Measurements from ENCODE around the gene ATP6V0D1.
"Not testable (repeated sequence)": the region's sequence is repeated elsewhere in the genome, so short reads cannot be mapped to it uniquely, and the experiment has no call there.

The ATP6V0D1 gene

DNA sequence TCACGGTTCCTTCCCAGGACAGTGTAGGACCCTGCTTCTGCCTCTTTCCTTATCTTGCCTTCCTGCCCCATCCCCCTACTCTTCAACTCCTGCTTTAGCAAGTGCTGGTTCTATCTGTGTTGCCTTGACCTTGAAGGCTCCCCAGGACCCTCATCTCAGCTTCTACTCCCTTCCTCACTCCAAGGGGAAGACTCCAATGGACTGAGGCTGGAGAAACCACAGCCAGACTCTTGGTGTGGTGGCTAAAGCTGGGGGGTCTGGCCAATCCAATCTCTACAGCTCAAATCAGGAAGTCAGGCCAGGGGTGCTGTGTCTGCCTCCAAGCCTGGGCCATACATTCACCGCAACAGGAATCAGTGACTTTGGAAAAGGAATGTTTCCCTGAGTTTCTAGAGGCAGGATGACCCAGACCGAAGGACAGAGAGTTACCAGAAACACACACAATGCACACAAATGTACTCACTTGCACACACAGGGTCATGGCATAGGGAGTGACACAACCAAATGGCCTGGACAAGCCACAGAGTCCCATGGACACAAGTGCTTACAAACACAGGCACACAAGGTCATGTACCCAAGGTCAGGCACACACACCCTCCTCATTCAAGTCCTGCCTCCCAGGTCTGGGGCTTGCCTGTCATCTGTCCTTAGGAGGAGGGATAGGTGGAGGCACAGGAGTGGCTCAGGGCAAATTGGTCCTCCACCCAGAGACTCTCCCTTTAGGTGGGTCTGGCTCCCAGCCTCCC lies 51.7 kb downstream of the ATP6V0D1 start:
- DNase-seq (ENCODE audit: low read depth in 3 of 3): no peak

- DNase-seq (ENCODE audit: low read depth in 3 of 3): peak in 2 of 3 experiments; percentile 40 to 55
Measured at GRCh38 chr16:67428146-67428731, 52.7 kb downstream of the ATP6V0D1 start.

DNA sequence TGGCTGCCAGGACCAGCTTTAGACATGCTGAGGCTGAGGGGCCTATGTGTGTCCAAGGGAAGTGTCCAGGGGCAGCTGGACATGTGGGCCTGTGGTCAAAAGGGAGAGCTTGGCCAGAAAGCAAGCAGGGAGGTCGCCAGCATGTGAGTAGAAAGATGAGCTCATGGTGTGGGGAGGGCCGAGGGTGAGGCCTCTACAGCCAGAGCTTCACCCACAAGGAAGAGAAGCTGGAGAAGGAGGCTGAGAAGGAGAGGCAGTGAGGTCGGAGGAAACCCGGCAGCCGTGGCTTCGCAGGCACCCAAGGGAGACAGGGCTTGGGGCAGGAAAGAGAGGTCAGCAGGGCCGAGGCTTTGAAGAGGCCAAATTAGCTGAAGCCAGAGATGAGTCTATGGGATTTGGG lies 54.0 kb downstream of the ATP6V0D1 start:
- no peak for DNase-seq (ENCODE audit: low read depth in 3 of 3)

DNA sequence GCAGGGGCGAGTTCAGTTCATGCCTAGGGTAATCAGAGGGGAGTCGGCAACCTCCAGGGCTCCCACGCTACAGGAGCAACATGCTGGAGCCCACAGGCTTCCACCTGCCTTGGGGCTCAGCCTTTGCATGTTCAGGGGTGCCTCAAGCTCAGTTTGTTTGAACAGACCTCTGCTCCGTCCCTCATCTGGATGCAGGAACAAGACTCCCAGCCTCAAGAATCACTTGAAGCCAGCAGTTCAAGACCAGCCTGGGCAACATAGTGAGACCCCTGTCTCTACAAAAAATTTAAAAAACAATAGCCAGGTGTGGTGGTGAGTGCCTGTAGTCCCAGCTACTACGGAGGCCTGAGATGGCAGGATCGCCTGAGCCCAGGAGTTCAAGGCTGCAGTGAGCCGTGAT lies 54.9 kb downstream of the ATP6V0D1 start:
- DNase-seq (ENCODE audit: low read depth in 3 of 3): no peak

GRCh38 chr16:67425580-67425979 lies 55.4 kb downstream of the ATP6V0D1 start:
- no peak for DNase-seq (ENCODE audit: low read depth in 3 of 3)

GRCh38 chr16:67425061-67425460 lies 55.9 kb downstream of the ATP6V0D1 start:
- no peak for DNase-seq (ENCODE audit: low read depth in 3 of 3)

GRCh38 chr16:67424261-67424615 lies 56.7 kb downstream of the ATP6V0D1 start:
- DNase-seq (ENCODE audit: low read depth in 3 of 3): no peak

DNA sequence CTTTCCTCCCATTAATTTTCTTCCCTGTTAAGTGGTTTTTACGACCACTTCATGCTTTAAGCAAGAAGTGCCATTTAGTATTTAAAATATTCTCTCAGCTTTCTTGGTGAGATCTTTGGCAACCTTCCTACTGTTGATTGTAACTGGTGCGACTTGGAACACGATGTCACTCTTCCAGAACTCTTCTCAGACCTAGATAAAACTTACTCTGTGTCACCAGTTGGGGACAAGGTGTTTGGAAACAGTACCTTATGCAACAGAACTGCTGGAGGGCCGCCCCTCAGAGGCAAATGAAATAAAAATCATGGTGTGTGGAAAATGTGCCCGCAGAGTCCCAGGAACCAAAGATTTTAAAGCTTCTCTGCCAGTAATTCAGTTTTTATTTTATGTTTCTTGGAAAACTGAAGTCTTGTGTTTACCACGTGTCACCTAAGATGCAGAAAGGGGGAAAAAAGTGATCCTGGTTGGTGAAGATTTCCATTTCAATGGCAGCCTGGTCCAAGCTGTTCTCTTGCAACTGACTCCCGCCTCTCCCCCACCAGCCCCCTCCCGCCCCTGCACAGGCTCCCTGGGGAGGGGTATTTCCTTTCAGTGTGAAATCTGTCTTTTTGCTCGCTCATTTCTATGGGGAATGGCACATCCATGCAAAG lies 57.2 kb downstream of the ATP6V0D1 start:
- no peak for DNase-seq (ENCODE audit: low read depth in 3 of 3)

GRCh38 chr16:67423015-67423414 lies 57.9 kb downstream of the ATP6V0D1 start:
- no peak for DNase-seq (ENCODE audit: low read depth in 3 of 3)

DNA sequence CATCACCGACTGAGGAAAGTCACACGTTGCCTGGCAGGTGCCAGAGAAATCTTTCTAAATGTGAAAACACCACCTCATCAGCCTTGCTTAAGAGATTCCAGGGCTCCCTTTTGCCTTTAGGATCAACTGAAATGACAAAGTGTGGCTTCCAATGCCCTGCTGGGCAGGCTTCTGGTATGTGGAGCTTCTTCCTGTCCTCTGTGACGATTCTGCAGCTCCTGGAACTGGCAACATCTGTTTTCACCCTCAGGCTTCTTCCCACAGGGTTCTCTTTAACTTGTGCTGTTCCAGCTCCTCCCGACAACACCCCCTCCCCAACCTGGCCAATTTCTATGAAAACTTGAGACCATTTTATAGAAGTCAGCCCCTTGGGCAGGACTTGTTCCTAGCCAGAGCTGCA lies 59.9 kb downstream of the ATP6V0D1 start:
- DNase-seq (ENCODE audit: low read depth in 3 of 3): no peak

DNA sequence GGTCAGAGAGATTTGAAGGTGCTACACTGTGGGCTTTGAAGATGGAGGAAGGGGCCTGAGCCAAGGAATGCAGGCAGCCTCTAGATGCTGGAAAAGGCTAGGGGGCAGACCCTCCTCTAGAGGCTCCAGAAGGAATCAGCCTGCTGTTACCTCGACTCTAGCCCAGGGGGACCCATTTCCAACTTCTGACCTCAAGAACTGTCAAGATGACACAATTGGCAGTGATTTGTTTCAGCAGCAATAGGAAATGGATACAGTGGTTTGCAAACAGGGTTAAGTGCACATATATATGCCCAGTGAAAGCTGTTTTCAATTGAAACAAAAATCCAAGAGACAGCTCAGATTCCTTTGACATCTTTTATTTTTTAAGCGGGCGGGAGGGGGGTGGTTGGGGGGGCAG lies 61.0 kb downstream of the ATP6V0D1 start:
- DNase-seq (ENCODE audit: low read depth in 3 of 3): no peak

DNA sequence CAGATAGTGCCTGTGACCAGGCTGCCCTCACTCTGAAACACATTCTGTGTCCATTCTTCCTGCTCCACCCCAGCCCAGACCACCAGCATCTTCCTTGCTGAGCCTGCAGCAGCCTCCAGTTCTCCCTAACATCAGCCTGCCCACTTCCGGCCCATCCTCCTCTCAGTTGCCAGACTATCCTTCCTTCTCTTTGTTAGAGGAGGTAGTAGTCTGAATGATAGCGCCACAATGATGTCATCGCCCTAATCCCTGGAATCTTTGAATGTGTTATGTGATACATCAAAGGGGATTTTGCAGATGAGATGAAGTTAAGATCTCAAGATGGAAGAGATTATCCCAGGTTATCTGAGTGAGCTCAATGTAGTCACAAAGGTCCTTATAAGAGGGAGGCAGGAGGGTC lies 61.5 kb downstream of the ATP6V0D1 start:
- no peak for DNase-seq (ENCODE audit: low read depth in 3 of 3)

GRCh38 chr16:67417333-67418061 lies 63.5 kb downstream of the ATP6V0D1 start:
- DNase-seq (ENCODE audit: low read depth in 3 of 3): no peak

- peak in 2 of 3 experiments; percentile 14 to 49 for DNase-seq (ENCODE audit: low read depth in 3 of 3)
Measured at GRCh38 chr16:67415872-67416793, 64.8 kb downstream of the ATP6V0D1 start, which contains the start of gene ZDHHC1. ZDHHC1 (minus strand) TSS chr16:67416477; CDS start chr16:67407775, 8,702 bp downstream.

- DNase-seq (ENCODE audit: low read depth in 3 of 3): not testable (repeated sequence)
Measured at GRCh38 chr16:67415421-67415820, 65.5 kb downstream of the ATP6V0D1 start.

- no peak for DNase-seq (ENCODE audit: low read depth in 3 of 3)
Measured at GRCh38 chr16:67413978-67414911, 66.7 kb downstream of the ATP6V0D1 start.

- DNase-seq (ENCODE audit: low read depth in 3 of 3): no peak
Measured at GRCh38 chr16:67412294-67412693, 68.7 kb downstream of the ATP6V0D1 start.

- DNase-seq (ENCODE audit: low read depth in 3 of 3): no peak
Measured at GRCh38 chr16:67411339-67411738, 69.6 kb downstream of the ATP6V0D1 start.

- DNase-seq (ENCODE audit: low read depth in 3 of 3): no peak
Measured at GRCh38 chr16:67409631-67410030, 71.3 kb downstream of the ATP6V0D1 start.

- DNase-seq (ENCODE audit: low read depth in 3 of 3): no peak
Measured at GRCh38 chr16:67407788-67408452, 73.0 kb downstream of the ATP6V0D1 start.

Measured in stimulated activated CD4-positive, alpha-beta T cell treated with anti-CD3 and anti-CD28 coated beads, TNF-alpha, amount 100 ng/mL, for 24 hours (primary cell).